ENCODE data around the gene ENHO. TPM values are rescaled to one million over a fixed set of nuclear protein-coding genes. Genes with fewer than 3 reads are reported as not detected.
A peak's percentile ranks its signal among the peaks of the same experiment; 100 is the strongest.

The ENHO gene
- total RNA-seq, result 1 to 10 TPM in 2 of 4 donors, under 1 TPM in 1, not detected in 1; 0.50 to 2.0 (median 1.1) TPM

DNA sequence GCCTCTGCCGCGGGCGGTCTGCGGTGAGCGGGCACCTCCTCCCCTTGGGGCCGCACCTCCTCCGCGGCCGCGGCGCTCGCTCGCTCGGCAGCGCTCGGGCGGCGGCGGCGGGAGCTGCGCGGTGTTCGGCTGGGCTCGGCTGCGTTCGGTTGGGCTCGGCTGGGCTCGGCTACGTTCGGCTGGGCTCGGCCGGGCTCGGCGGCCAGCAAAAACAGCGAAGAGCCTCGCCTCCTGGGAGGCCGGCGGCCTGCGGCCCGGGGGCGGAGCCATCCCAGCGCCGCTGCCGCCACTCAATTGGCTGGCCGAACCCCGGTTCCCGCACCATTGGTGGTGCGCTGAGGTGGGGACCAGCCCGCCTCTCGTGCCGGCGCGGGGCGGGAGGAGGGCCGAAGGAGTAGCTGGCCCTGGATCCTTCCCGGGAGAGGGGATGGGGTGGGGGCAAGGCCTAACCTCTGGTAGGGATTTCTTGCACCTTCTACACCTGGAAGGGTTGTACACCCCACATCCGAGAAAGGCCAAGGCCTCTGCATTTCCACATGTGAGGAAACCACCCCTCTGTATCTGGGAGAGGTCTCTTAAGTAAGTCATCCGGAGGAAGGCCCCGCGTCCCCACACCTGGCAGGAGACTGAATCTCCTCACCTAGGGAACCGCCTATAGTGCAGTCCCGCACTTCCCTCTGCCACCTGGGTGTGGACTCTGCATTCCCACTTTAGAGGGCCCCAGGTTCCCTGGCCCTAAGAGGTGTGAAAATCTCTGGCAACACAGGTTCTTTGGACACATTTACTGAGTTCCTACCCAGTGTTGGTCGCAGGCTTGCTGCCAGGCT lies at the start of gene ENHO:
Gene ENHO, minus strand, starts transcription at position 20 of the 827 bp plus-strand sequence. CDS start 1,295 bp downstream, outside the sequence.
- 48% methylated on average over 7 of the region's 63 CpGs for WGBS
- no peak for TF ChIP-seq EP300 (IDR thresholded peaks at IDR 0.05)
- peak; percentile 40 to 46 for TF ChIP-seq POLR2AphosphoS5 (IDR thresholded peaks at IDR 0.05)
- TF ChIP-seq, protein P1, sequence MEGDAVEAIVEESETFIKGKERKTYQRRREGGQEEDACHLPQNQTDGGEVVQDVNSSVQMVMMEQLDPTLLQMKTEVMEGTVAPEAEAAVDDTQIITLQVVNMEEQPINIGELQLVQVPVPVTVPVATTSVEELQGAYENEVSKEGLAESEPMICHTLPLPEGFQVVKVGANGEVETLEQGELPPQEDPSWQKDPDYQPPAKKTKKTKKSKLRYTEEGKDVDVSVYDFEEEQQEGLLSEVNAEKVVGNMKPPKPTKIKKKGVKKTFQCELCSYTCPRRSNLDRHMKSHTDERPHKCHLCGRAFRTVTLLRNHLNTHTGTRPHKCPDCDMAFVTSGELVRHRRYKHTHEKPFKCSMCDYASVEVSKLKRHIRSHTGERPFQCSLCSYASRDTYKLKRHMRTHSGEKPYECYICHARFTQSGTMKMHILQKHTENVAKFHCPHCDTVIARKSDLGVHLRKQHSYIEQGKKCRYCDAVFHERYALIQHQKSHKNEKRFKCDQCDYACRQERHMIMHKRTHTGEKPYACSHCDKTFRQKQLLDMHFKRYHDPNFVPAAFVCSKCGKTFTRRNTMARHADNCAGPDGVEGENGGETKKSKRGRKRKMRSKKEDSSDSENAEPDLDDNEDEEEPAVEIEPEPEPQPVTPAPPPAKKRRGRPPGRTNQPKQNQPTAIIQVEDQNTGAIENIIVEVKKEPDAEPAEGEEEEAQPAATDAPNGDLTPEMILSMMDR (IDR thresholded peaks at IDR 0.05), result peak in 2 of 3 experiments; percentile 25 to 29
- no peak for TF ChIP-seq POLR2A (IDR thresholded peaks at IDR 0.05; ENCODE audit: low read depth)
- DNase-seq (ENCODE audit: extremely low spot score), result peak; percentile 96
- H3K27ac ChIP-seq (replicated peaks in 1 of 4), result peak within 1 kb of the TSS; percentile 36 to 58 (median 54)
- H3K4me3 ChIP-seq, result peak within 1 kb of the TSS; percentile 56 to 64 (median 62)
- H3K27me3 ChIP-seq, result no peaks in the 10 kb centered on the region
- intact Hi-C loops (cut with DNase I), result no loop called here
- peaks cover 8 to 16% (median 15%) of the 10 kb centered on the region in 4 donors for H3K4me1 ChIP-seq
- no peaks in the 10 kb centered on the region for H3K9me3 ChIP-seq
- H3K36me3 ChIP-seq, result no peaks in the 10 kb centered on the region

DNA sequence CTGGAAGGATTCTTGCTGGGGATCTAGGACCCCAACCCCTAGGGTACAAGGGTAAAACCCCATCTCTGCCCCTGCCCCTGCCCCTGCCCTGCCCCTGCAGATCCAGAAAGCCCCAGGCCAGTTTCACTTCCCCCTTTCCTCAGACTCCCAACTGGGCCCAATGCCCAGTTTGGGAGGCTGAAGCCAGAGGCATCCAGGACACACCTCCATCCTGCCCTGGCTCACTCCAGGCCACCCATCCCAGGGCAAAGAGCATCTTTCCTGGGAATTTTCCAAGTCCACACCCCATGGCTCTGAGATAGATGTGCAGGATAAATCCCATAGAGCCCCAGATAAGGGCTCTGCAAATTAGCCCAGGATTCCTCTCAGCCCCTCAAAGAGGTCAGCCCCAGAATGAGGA lies 49.3 kb upstream of the ENHO start:
- Histone ChIP-seq H3K27me3 (peaks cover 0 to 44% (median 0%) of the 10 kb centered on the region in 4 donors), H3K4me3 (no peak overlapping the region), H3K9me3 (no peaks in the 10 kb centered on the region), H3K4me1 (peaks cover 0 to 34% (median 17%) of the 10 kb centered on the region in 4 donors), H3K27ac (replicated peaks in 1 of 4) (no peak overlapping the region), H3K36me3 (no peaks in the 10 kb centered on the region)
- TF ChIP-seq, protein P1 (IDR thresholded peaks at IDR 0.05), result no peak
- TF ChIP-seq POLR2A (IDR thresholded peaks at IDR 0.05; ENCODE audit: low read depth), result no peak
- no peak for TF ChIP-seq POLR2AphosphoS5 (IDR thresholded peaks at IDR 0.05)
- no peak for TF ChIP-seq EP300 (IDR thresholded peaks at IDR 0.05)
- no peak for DNase-seq (ENCODE audit: extremely low spot score)
- intact Hi-C loops (cut with DNase I), result no loop called here

DNA sequence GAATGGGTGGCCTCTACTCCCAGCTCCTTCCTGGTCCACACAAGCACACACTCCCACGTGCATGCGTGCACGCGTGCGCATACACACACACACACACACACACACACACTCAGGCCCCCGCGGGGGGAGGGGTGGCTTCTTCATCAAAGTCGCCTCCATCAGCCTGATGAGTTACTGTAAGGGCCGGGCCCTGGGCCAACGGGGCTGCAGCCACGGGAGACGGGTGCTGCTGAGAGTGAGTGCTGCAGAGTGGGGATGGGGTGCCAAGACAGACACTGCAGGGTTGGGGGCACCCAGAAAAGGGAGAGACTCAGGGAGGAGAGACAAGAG lies 48.7 kb upstream of the ENHO start:
- TF ChIP-seq POLR2AphosphoS5 (IDR thresholded peaks at IDR 0.05) (no peak), EP300 (IDR thresholded peaks at IDR 0.05) (no peak), POLR2A (IDR thresholded peaks at IDR 0.05; ENCODE audit: low read depth) (no peak)
- TF ChIP-seq, protein P1 (IDR thresholded peaks at IDR 0.05), result no peak
- no peak overlapping the region for H3K27ac ChIP-seq (replicated peaks in 1 of 4)
- 61% methylated on average over 12 of the region's 12 CpGs for WGBS
- no peaks in the 10 kb centered on the region for H3K36me3 ChIP-seq
- intact Hi-C loops (cut with DNase I), result no loop called here
- H3K27me3 ChIP-seq, result peaks cover 0 to 41% (median 0%) of the 10 kb centered on the region in 4 donors
- H3K4me1 ChIP-seq, result peaks cover 0 to 32% (median 16%) of the 10 kb centered on the region in 4 donors
- no peak overlapping the region for H3K4me3 ChIP-seq
- DNase-seq (ENCODE audit: extremely low spot score), result no peak
- H3K9me3 ChIP-seq, result no peaks in the 10 kb centered on the region

DNA sequence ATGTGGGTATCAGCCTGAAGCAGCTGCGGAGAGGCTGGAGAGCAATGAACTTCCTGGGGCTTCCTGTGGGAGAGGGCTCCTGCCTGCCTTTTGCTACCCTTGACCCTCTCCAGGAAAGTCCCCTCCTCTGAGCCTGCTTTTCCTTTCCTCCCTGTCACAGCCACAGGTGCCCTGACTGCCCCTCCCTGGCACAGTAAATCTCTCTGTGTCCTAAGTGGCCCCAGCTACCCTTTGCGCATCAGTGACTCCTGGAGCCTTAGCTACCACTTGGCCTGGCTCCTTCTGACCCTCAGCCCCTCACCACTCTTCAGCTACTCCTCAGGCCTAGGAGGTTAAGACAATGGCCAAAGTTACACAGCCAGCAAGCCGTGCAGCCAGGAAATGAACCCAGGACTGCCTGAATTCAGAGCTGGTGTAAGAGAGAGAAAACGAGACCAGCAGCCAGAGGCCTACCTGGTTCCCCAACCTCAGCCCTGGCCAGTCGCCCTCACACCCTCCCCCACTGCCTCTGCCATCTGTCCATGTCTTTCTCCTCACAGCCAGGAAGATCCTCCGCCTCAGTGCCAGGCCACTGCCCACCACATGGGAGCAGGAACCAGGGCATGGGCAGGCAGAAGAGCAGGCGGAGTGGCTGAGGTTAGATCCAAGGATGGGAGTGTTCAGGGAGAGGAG lies 48.2 kb upstream of the ENHO start:
- Histone ChIP-seq H3K36me3 (no peaks in the 10 kb centered on the region), H3K4me3 (no peak overlapping the region), H3K4me1 (peaks cover 0 to 30% (median 16%) of the 10 kb centered on the region in 4 donors), H3K9me3 (no peaks in the 10 kb centered on the region), H3K27me3 (peaks cover 0 to 41% (median 0%) of the 10 kb centered on the region in 4 donors), H3K27ac (replicated peaks in 1 of 4) (peak overlapping the region in 1 of 4 donors; percentile 33)
- TF ChIP-seq EP300 (IDR thresholded peaks at IDR 0.05), result no peak
- intact Hi-C loops (cut with DNase I), result no loop called here
- 82% methylated on average over 6 of the region's 7 CpGs for WGBS
- no peak for DNase-seq (ENCODE audit: extremely low spot score)

DNA sequence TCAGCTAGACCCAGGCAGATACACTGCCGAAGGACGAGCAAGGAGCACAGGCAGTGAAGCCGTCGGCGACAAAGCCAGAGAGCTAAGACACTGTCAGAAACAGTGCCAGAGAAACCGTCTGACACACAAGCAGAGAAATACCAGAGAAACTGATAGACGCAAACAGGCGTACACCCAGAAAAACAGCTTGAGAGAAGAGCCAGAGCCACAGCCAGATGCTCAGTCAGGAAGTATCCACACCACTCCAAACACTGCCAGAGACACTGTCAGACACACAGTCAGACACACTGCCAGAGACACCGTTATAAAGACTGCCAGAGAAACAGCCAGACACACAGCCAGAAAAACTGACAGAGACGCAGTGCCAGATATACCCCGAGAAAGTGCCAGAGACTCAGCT lies 47.6 kb upstream of the ENHO start:
- intact Hi-C loops (cut with DNase I), result no loop called here
- peak overlapping the region in 1 of 4 donors; percentile 33 for H3K27ac ChIP-seq (replicated peaks in 1 of 4)
- TF ChIP-seq, protein P1 (IDR thresholded peaks at IDR 0.05), result no peak
- TF ChIP-seq POLR2A (IDR thresholded peaks at IDR 0.05; ENCODE audit: low read depth) (no peak), EP300 (IDR thresholded peaks at IDR 0.05) (no peak), POLR2AphosphoS5 (IDR thresholded peaks at IDR 0.05) (no peak)
- peaks cover 0 to 27% (median 16%) of the 10 kb centered on the region in 4 donors for H3K4me1 ChIP-seq
- WGBS, result 39% methylated on average over 11 of the region's 11 CpGs
- peaks cover 0 to 41% (median 0%) of the 10 kb centered on the region in 4 donors for H3K27me3 ChIP-seq
- no peak for DNase-seq (ENCODE audit: extremely low spot score)
- H3K9me3 ChIP-seq, result no peaks in the 10 kb centered on the region
- H3K4me3 ChIP-seq, result no peak overlapping the region
- H3K36me3 ChIP-seq, result no peaks in the 10 kb centered on the region

Measured in esophagus muscularis mucosa (tissue), 4 donors.